ENCODE results near the gene CEP85. TPM values are rescaled to one million over a fixed set of nuclear protein-coding genes. Genes with fewer than 3 reads are reported as not detected.

Gene CEP85
- total and polyA plus RNA-seq, 10 donors, result 3.9 to 14.9 (median 9.5) TPM

DNA sequence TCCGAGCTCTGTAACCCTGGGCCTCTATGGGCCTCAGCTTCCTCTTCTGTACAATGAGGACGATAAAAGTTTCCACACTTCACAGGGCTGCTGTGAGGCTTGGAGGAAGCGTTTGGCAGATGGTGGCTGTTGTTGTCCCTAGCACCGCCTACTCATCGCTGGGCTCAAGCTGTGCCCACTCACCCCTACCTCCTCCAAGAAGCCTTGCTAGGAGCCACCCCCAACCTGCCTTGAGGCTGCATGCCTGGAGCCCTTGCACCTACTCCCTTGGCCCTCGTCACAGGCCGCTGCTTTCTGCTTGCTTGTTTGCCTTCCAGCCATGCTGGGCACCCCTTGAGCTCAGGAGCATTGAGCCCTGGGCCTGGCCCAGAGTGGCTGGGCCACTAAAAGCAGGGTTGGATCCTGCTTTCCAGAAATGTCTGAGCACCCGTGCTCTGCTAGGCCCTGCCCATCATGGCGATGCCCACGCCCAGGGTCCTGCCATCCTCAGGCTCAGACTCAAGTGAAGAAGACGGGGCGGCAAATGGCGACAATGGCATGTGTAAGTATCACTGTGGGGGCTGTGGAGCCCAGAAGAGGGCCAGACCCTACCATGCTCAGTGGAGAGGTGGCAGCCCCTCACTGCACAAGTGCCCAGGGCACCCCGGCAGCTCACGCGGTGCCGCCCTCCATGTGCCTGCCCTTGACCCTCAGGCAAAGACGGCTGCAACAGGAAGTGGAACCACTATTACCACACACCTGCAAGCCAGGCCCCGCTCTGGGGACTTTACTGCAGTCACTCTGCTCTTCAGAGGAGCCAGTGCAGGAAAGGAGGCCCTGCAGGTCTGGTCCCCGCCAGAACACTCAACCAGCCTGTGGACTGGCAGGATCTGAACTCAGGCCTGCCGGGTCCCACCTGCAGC is 55.4 kb downstream of the CEP85 start:
- intact Hi-C loops (cut with DNase I; ENCODE audit: low total_unique reads), result no loop called here
- 32 to 46% (median 37%) methylated on average over 11 to 21 of the region's 21 CpGs for WGBS, 5 donors
- H3K9me3 ChIP-seq, result no peaks in the 10 kb centered on the region
- H3K36me3 ChIP-seq, result peaks cover 0 to 28% (median 0%) of the 10 kb centered on the region in 6 donors
- H3K27me3 ChIP-seq (replicated peaks in 1 of 7), result no peaks in the 10 kb centered on the region
- H3K27ac ChIP-seq, result peak overlapping the region; percentile 84 to 99 (median 94)
- TF ChIP-seq, protein P1, sequence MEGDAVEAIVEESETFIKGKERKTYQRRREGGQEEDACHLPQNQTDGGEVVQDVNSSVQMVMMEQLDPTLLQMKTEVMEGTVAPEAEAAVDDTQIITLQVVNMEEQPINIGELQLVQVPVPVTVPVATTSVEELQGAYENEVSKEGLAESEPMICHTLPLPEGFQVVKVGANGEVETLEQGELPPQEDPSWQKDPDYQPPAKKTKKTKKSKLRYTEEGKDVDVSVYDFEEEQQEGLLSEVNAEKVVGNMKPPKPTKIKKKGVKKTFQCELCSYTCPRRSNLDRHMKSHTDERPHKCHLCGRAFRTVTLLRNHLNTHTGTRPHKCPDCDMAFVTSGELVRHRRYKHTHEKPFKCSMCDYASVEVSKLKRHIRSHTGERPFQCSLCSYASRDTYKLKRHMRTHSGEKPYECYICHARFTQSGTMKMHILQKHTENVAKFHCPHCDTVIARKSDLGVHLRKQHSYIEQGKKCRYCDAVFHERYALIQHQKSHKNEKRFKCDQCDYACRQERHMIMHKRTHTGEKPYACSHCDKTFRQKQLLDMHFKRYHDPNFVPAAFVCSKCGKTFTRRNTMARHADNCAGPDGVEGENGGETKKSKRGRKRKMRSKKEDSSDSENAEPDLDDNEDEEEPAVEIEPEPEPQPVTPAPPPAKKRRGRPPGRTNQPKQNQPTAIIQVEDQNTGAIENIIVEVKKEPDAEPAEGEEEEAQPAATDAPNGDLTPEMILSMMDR (IDR thresholded peaks at IDR 0.05 in 8 of 11, conservative IDR thresholded peaks at IDR 0.05 in 3 of 11), result peak in 1 of 11 experiments; percentile 21
- TF ChIP-seq POLR2A (IDR thresholded peaks at IDR 0.05) (no peak), POLR2AphosphoS5 (IDR thresholded peaks at IDR 0.05) (peak; percentile 79 to 82 (median 81))
- peaks cover 70 to 90% (median 88%) of the 10 kb centered on the region in 6 donors for H3K4me1 ChIP-seq
- peak overlapping the region in 1 of 8 donors; percentile 49 for H3K4me3 ChIP-seq
- peak; percentile 96 for DNase-seq

DNA sequence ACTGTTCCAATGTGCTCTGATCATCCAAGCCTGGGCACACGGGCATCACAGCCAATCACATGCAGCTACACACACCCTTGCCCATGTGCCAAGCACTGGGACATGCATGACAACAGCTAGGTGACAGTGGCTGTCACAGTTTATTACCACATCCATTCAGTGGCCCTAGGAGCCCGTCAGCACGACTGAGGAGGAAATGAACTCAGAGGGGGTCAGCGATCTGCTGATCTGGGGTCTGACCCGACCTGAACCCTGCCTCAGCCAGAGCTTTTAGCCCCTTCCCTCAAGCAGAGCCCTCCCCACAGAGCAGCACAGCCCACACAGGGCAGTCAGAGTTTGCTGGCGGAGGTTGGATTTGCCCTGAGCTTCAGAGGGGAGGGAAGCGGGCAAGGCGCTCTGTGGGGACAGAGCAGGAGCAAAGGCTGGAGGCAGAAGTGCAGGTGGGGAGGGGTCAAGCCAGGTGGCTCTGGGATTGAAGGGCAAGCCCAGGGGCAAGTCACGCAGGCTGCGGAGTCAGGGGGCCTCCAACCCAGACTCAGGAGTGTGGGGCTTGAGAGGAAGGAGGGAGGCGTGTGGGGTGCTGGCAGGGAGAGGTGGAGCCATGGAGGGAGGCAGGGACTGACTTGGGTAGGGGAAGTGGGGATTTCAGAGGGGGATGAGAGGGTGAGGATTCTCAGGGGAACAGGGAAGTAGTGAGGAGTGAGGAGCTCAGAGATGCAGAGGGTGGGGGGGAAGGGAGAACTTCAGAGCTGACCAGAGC is 56.3 kb downstream of the CEP85 start:
- H3K4me1 ChIP-seq, result peaks cover 61 to 81% (median 79%) of the 10 kb centered on the region in 6 donors

DNA sequence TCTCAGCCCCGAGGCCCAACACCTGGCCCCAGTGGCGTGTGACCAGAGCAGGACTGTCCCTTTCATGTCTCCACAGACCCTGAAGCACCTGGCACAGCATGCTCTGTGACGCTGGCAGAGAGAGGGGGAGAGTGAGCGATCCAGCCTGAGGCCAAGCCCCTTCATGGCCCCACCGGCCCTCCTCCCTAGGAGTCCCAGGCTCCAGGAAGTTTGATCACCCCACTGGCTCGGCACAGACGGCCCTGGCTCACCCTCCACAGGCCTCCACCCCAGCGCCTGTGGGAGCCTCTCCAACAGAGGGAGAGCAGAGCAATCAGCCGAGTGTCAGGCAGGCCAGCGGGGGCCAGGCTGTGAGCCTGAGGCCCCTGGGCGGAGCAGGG is 56.9 kb downstream of the CEP85 start:
- Histone ChIP-seq H3K4me3 (peak overlapping the region in 1 of 8 donors; percentile 49), H3K36me3 (peaks cover 0 to 31% (median 0%) of the 10 kb centered on the region in 6 donors), H3K27ac (peak overlapping the region; percentile 84 to 99 (median 94)), H3K9me3 (no peaks in the 10 kb centered on the region), H3K4me1 (peaks cover 55 to 75% (median 73%) of the 10 kb centered on the region in 6 donors), H3K27me3 (replicated peaks in 1 of 7) (no peaks in the 10 kb centered on the region)
- DNase-seq, result peak; percentile 85
- TF ChIP-seq, protein P1 (IDR thresholded peaks at IDR 0.05 in 8 of 11, conservative IDR thresholded peaks at IDR 0.05 in 3 of 11), result no peak
- TF ChIP-seq POLR2A (IDR thresholded peaks at IDR 0.05), result no peak
- intact Hi-C loops (cut with DNase I; ENCODE audit: low total_unique reads), result no loop called here
- WGBS, 5 donors, result 62 to 67% (median 64%) methylated on average over 11 of the region's 11 CpGs

More for the DNA sequence above, 56.3 kb downstream of the CEP85 start:
- TF ChIP-seq POLR2A (IDR thresholded peaks at IDR 0.05) (no peak), POLR2AphosphoS5 (IDR thresholded peaks at IDR 0.05) (peak; percentile 2 to 59 (median 48))
- Histone ChIP-seq H3K4me3 (peak overlapping the region in 1 of 8 donors; percentile 49), H3K27me3 (replicated peaks in 1 of 7) (no peaks in the 10 kb centered on the region), H3K27ac (peak overlapping the region; percentile 84 to 99 (median 94)), H3K9me3 (no peaks in the 10 kb centered on the region), H3K36me3 (peaks cover 0 to 29% (median 0%) of the 10 kb centered on the region in 6 donors)
- 36 to 53% (median 44%) methylated on average over 10 to 11 of the region's 11 CpGs for WGBS, 5 donors
- intact Hi-C loops (cut with DNase I; ENCODE audit: low total_unique reads), result no loop called here
- peak; percentile 87 for DNase-seq

DNA sequence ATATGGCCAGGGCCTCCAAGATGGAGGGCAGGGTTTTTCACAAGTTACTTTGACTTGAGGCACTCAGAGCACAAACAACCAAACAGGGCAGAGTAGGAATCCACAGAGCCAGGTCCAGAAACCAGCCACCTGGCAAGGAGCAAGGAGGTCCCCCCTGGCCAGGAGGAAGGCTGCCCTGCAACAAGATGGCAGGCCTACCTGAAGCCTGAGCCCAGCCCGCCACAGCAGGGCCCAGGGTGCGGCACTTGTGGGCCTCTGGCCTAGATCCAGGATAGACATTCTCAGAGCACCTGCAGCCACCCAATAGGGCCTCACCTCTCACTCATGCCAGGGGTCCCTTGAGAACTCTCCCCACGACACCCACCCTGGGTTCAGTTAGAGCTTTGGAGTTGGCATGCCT is 57.4 kb downstream of the CEP85 start:
- Histone ChIP-seq H3K9me3 (no peaks in the 10 kb centered on the region), H3K4me1 (peaks cover 50 to 70% (median 68%) of the 10 kb centered on the region in 6 donors), H3K27me3 (replicated peaks in 1 of 7) (no peaks in the 10 kb centered on the region), H3K27ac (peak overlapping the region; percentile 84 to 99 (median 94)), H3K4me3 (peak overlapping the region in 1 of 8 donors; percentile 49), H3K36me3 (peaks cover 0 to 36% (median 0%) of the 10 kb centered on the region in 6 donors)
- 78 to 95% (median 86%) methylated on average over 3 of the region's 3 CpGs; no CpG with 5 or more reads in 1 of the 5 donors for WGBS, 5 donors
- DNase-seq, result peak; percentile 80
- intact Hi-C loops (cut with DNase I; ENCODE audit: low total_unique reads), result no loop called here
- TF ChIP-seq, protein P1 (IDR thresholded peaks at IDR 0.05 in 8 of 11, conservative IDR thresholded peaks at IDR 0.05 in 3 of 11), result no peak
- TF ChIP-seq POLR2A (IDR thresholded peaks at IDR 0.05), result no peak
- TF ChIP-seq POLR2AphosphoS5 (IDR thresholded peaks at IDR 0.05), result no peak

Measured in spleen (tissue), 11 donors.